GM12865 (cell line): ENCODE data around the gene PRODH.
"Not testable (repeated sequence)": the region's sequence is repeated elsewhere in the genome, so short reads cannot be mapped to it uniquely, and the experiment has no call there.

Source experiments
- DNase-seq: peaks from one replicate; pipeline ENCODE4 v3.0.0; 2010; ENCODE audit warnings: low read depth
- H3K4me3 ChIP-seq: 2 replicates; pipeline ENCODE4 v1.5.1; 2011; ENCODE audit warnings: mild to moderate bottlenecking, low read depth, low read length, control low read depth
- CTCF ChIP-seq: IDR thresholded peaks from 2 replicates; pipeline ENCODE4 v1.5.1; 2011; ENCODE audit warnings: low read length, control low read depth, low read depth, inconsistent platforms; ENCODE audit not compliant: insufficient read depth; ENCODE audit errors: missing control alignments

The PRODH gene

GRCh38 chr22:18955696-18956095 lies 19.6 kb upstream of the PRODH start:
- no peak overlapping the region for H3K4me3 ChIP-seq
- TF ChIP-seq CTCF = no peak

GRCh38 chr22:18954990-18955571 lies 19.0 kb upstream of the PRODH start:
- no peak for DNase-seq
- no peak overlapping the region for H3K4me3 ChIP-seq
- TF ChIP-seq CTCF = no peak

More at GRCh38 chr22:18955696-18956095, 19.6 kb upstream of the PRODH start:
- no peak for DNase-seq

- TF ChIP-seq CTCF = peak; percentile 84
- peak; percentile 51 for DNase-seq
- not testable (repeated sequence) for H3K4me3 ChIP-seq
These were observed 18.4 kb upstream of the PRODH start for GRCh38 chr22:18954303-18954989.

- H3K4me3 ChIP-seq, DNase-seq: not testable (repeated sequence)
These were observed 17.0 kb upstream of the PRODH start for GRCh38 chr22:18953128-18953527.

- no peak overlapping the region for H3K4me3 ChIP-seq
- TF ChIP-seq CTCF = no peak
- no peak for DNase-seq
These were observed 15.9 kb upstream of the PRODH start for GRCh38 chr22:18952022-18952421.

- no peak for DNase-seq
- no peak for TF ChIP-seq CTCF
- H3K4me3 ChIP-seq = no peak overlapping the region
These were observed 14.0 kb upstream of the PRODH start for GRCh38 chr22:18950141-18950540.

- no peak for TF ChIP-seq CTCF
- H3K4me3 ChIP-seq = no peak overlapping the region
- no peak for DNase-seq
These were observed 11.8 kb upstream of the PRODH start for GRCh38 chr22:18947905-18948304.

GRCh38 chr22:18947105-18947504 lies 11.0 kb upstream of the PRODH start:
- DNase-seq, H3K4me3 ChIP-seq: not testable (repeated sequence)

- not testable (repeated sequence) for H3K4me3 ChIP-seq, DNase-seq
These were observed 2.6 kb upstream of the PRODH start for GRCh38 chr22:18938691-18939090.

GRCh38 chr22:18934688-18935087 lies 1.4 kb downstream of the PRODH start:
- DNase-seq = not testable (repeated sequence)

More at GRCh38 chr22:18934688-18935087, 1.4 kb downstream of the PRODH start:
- H3K4me3 ChIP-seq = not testable (repeated sequence)
